GM18499 (cell line): ENCODE results near the gene ALK.
"Not testable (repeated sequence)": the region's sequence is repeated elsewhere in the genome, so short reads cannot be mapped to it uniquely, and the experiment has no call there.

ENCODE experiments used
- ATAC-seq: cut with Tn5 transposase; IDR thresholded peaks from one replicate; pipeline ENCODE4 v1.9.1; 2021; ENCODE audit warnings: moderate number of reproducible peaks; ENCODE audit not compliant: insufficient read depth, unreplicated experiment

The ALK gene

GRCh38 chr2:29762239-29762638 is 159.1 kb downstream of the ALK start:
- ATAC-seq = no peak

- no peak for ATAC-seq
Measured at GRCh38 chr2:29761278-29761677, 160.1 kb downstream of the ALK start.

- no peak for ATAC-seq
Measured at GRCh38 chr2:29760008-29760407, 161.4 kb downstream of the ALK start.

GRCh38 chr2:29759360-29759759 is 162.0 kb downstream of the ALK start:
- ATAC-seq = no peak

GRCh38 chr2:29755829-29756228 is 165.6 kb downstream of the ALK start:
- ATAC-seq = no peak

- ATAC-seq = no peak
Measured at GRCh38 chr2:29755233-29755632, 166.2 kb downstream of the ALK start.

- no peak for ATAC-seq
Measured at GRCh38 chr2:29753671-29754444, 167.5 kb downstream of the ALK start.

GRCh38 chr2:29751390-29751789 is 170.0 kb downstream of the ALK start:
- ATAC-seq = no peak

- not testable (repeated sequence) for ATAC-seq
Measured at GRCh38 chr2:29750463-29750862, 170.9 kb downstream of the ALK start.

GRCh38 chr2:29749843-29750242 is 171.5 kb downstream of the ALK start:
- no peak for ATAC-seq

GRCh38 chr2:29749041-29749440 is 172.3 kb downstream of the ALK start:
- ATAC-seq = no peak

GRCh38 chr2:29747786-29748470 is 173.5 kb downstream of the ALK start:
- ATAC-seq = no peak

- no peak for ATAC-seq
Measured at GRCh38 chr2:29744976-29745375, 176.4 kb downstream of the ALK start.

GRCh38 chr2:29743516-29743915 is 177.9 kb downstream of the ALK start:
- ATAC-seq = no peak

- ATAC-seq = no peak
Measured at GRCh38 chr2:29742656-29743055, 178.7 kb downstream of the ALK start.

GRCh38 chr2:29741132-29741531 is 180.3 kb downstream of the ALK start:
- no peak for ATAC-seq

GRCh38 chr2:29733965-29734364 is 187.4 kb downstream of the ALK start:
- no peak for ATAC-seq

GRCh38 chr2:29733213-29733612 is 188.2 kb downstream of the ALK start:
- ATAC-seq = no peak

GRCh38 chr2:29731948-29732347 is 189.4 kb downstream of the ALK start:
- no peak for ATAC-seq

GRCh38 chr2:29729932-29730331 is 191.5 kb downstream of the ALK start:
- ATAC-seq = no peak

- ATAC-seq = no peak
Measured at GRCh38 chr2:29729401-29729800, 192.0 kb downstream of the ALK start.

GRCh38 chr2:29726976-29727375 is 194.4 kb downstream of the ALK start:
- ATAC-seq = no peak
